ENCODE data around the gene CNTROB. TPM values are rescaled to one million over a fixed set of nuclear protein-coding genes. Genes with fewer than 3 reads are reported as not detected.

Gene CNTROB
- total RNA-seq, 4 donors from 2014 or later = 22.4 to 38.0 (median 28.0) TPM

DNA sequence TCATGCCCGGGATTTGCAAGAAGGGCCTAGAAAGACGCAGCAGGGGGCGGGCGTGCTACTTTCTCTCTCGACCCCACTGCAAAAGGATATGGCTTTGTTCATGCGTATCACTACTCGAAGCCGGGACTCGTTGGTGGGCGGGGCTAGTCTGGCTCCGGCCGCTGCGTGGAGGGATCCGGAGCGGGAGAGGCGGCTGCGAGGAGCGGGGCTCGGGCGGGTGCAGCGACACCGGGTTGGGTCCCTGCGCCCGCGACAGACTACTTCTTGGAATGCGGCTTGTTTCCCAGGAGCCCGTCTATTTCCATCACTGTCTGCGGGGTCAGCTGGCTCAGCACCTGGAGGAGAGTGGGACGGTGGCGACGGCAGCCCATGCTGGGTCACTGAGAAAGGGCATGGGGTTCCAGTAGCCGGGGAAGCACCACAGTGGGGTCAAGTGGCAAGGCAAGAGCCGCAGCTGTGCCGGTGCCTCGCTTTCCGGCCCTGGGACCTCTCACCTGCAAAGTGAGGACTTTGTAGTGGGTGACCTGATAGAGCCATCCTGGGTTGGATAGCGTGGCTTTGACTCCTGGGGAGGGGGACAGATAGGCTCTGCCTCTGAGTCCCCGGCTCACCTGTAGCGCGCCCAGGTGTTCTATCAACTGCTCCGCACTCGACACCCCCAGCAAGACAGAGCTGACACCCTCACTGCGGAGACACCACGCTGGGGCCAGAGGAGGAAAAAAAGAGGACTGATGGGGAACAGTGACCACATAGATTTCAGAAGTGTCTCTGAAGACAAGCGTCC, 9.0 kb upstream of the CNTROB start:
- peak; percentile 79 to 81 for DNase-seq (ENCODE audit: low spot score in 2 of 2)
- H3K9me3 ChIP-seq = no peaks in the 10 kb centered on the region
- H3K27ac ChIP-seq = peak overlapping the region; percentile 74 to 88 (median 78)
- peaks cover 0 to 13% (median 5%) of the 10 kb centered on the region in 4 donors for H3K4me1 ChIP-seq
- H3K27me3 ChIP-seq = no peaks in the 10 kb centered on the region
- TF ChIP-seq, protein P1, sequence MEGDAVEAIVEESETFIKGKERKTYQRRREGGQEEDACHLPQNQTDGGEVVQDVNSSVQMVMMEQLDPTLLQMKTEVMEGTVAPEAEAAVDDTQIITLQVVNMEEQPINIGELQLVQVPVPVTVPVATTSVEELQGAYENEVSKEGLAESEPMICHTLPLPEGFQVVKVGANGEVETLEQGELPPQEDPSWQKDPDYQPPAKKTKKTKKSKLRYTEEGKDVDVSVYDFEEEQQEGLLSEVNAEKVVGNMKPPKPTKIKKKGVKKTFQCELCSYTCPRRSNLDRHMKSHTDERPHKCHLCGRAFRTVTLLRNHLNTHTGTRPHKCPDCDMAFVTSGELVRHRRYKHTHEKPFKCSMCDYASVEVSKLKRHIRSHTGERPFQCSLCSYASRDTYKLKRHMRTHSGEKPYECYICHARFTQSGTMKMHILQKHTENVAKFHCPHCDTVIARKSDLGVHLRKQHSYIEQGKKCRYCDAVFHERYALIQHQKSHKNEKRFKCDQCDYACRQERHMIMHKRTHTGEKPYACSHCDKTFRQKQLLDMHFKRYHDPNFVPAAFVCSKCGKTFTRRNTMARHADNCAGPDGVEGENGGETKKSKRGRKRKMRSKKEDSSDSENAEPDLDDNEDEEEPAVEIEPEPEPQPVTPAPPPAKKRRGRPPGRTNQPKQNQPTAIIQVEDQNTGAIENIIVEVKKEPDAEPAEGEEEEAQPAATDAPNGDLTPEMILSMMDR (IDR thresholded peaks at IDR 0.05) = no peak
- TF ChIP-seq POLR2A (IDR thresholded peaks at IDR 0.05) = peak; percentile 29 to 74
- peak in 1 of 2 donors; percentile 82 for TF ChIP-seq EP300 (IDR thresholded peaks at IDR 0.05)
- 23 to 26% methylated on average over 33 of the region's 45 CpGs for WGBS, 2 donors
- H3K4me3 ChIP-seq = peak overlapping the region; percentile 34 to 60 (median 50)
- peaks cover 0 to 8% (median 0%) of the 10 kb centered on the region in 3 donors for H3K36me3 ChIP-seq

DNA sequence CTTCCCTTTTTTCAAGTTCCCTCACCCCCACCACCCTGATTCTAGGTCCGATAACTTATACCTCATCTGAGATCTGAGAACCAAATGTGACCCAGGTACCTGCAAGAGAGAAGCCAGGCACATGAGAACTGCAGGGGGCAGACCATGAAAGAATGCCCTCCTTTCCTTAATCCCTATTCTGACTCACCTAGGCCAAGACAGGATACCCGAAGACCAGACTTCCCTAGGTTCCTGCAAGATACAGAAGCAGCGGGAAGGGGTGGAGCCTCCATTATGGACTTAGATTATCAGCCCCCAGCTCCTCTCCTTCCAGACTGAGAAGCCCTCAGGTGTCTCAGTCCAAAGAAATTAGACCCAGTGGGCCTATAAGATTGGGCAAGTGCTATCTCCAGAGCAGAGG, 4.4 kb upstream of the CNTROB start:
- no peak for DNase-seq (ENCODE audit: low spot score in 2 of 2)
- Histone ChIP-seq H3K36me3 (peaks cover 0 to 21% (median 0%) of the 10 kb centered on the region in 3 donors), H3K4me1 (peaks cover 0 to 35% (median 11%) of the 10 kb centered on the region in 4 donors), H3K9me3 (no peaks in the 10 kb centered on the region), H3K4me3 (no peak overlapping the region), H3K27ac (no peak overlapping the region), H3K27me3 (no peaks in the 10 kb centered on the region)
- WGBS, 2 donors = 82 to 92% methylated on average over 3 of the region's 3 CpGs
- TF ChIP-seq POLR2A (IDR thresholded peaks at IDR 0.05) (no peak), EP300 (IDR thresholded peaks at IDR 0.05) (no peak)
- TF ChIP-seq, protein P1 (IDR thresholded peaks at IDR 0.05) = no peak

DNA sequence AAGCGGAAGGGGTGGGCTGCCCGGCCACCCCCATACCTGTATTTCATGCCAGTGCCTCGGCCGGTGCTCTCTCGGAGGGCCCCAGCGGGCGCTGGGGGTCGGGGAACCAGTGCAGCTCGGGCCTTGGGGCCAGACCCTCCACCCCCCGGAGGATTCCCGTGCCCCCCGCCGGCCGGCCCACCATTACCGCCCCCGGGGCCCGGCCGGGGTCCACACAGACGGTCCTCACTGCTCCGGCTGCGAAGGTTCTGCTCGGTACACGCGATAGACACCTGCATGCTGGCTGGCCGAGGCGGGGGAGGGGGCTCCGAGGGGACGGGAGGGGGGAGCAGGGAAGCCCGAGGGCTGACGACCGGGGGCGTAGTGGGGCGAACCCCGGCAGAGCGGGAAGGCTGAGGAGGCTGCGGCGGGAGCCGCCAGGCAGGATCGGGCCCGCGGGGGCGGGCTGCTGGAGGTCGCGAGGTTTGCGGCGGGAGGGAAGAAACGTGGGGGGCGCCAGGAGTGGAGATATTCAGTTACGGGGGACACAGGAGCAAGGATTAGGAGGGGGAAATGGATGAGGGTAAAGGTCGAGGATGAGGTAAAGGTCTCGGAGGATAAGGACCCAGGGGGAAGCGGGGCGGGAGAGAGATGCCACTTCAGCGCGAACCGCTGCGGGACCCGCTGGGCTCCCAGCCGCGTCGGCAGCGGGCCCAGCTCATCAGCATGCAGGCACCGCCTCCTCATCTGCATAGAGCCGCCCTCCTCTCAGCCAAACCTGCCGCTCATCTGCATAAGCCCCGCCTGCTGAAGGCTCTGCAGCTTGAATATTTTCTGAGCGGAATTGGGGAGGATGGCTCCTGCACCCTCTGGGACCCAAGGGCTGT, 2.6 kb upstream of the CNTROB start, which contains the start of gene KCNAB3:
TSS of gene KCNAB3 (minus strand) at position 699 of the 866 bp plus-strand sequence. CDS start at position 278, 421 bp downstream.
- Histone ChIP-seq H3K4me3 (peak within 1 kb of the TSS in 1 of 4 donors; percentile 18), H3K4me1 (peaks cover 0 to 44% (median 21%) of the 10 kb centered on the region in 4 donors), H3K27me3 (no peaks in the 10 kb centered on the region), H3K9me3 (no peaks in the 10 kb centered on the region), H3K27ac (peak within 1 kb of the TSS in 1 of 4 donors; percentile 8), H3K36me3 (peaks cover 0 to 27% (median 0%) of the 10 kb centered on the region in 3 donors)
- 14 to 32% methylated on average over 48 to 49 of the region's 67 CpGs for WGBS, 2 donors
- TF ChIP-seq POLR2A (IDR thresholded peaks at IDR 0.05) = no peak
- TF ChIP-seq EP300 (IDR thresholded peaks at IDR 0.05) = no peak
- TF ChIP-seq, protein P1 (IDR thresholded peaks at IDR 0.05) = no peak
- no peak for DNase-seq (ENCODE audit: low spot score in 2 of 2)

DNA sequence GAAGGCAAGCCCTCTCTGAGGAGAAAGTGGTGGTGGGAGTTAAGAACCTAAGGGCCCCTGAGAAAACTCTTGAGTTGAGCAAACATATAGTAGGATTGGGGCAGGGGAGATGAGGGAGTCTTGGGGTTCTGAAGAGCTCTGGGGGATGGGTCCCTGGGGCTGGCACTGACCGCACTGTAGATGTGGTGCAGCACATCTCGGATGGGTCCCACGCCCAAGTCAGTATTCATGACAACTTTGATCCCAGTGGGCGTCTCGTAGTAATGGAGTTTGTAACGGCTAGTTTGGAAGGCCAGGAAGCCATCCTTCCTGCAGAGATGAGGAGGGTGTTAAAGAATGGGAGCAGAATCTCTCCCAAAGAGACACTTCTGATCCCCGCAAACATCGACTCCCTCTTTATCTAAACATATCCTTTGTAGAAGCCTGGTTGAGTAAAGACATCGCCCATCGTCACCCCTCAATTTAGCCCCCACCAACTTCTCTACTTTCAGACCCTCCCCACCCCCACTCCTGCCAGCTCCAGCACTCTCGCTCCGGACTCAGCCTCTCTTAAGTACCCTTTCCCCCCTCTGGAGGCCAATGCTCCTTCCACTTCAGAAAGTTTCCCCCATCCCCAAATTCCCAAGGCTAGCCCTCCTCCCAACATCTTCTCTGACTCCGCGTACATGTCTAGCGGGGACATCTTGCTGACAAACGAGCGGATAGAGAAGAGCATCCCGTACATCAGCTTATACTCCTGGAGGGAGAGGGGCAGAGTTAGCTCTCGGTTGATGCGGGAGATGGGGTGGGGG, 970 bp upstream of the CNTROB start:
- peaks cover 0 to 43% (median 0%) of the 10 kb centered on the region in 3 donors for H3K36me3 ChIP-seq
- H3K4me1 ChIP-seq = peaks cover 0 to 52% (median 21%) of the 10 kb centered on the region in 4 donors
- 37 to 40% methylated on average over 20 of the region's 20 CpGs for WGBS, 2 donors
- peak overlapping the region; percentile 79 to 97 (median 85) for H3K4me3 ChIP-seq
- H3K27ac ChIP-seq = peak overlapping the region; percentile 53 to 94 (median 78)
- H3K9me3 ChIP-seq = no peaks in the 10 kb centered on the region
- DNase-seq (ENCODE audit: low spot score in 2 of 2) = no peak
- TF ChIP-seq POLR2A (IDR thresholded peaks at IDR 0.05) (no peak), EP300 (IDR thresholded peaks at IDR 0.05) (no peak)
- TF ChIP-seq, protein P1 (IDR thresholded peaks at IDR 0.05) = no peak
- H3K27me3 ChIP-seq = no peaks in the 10 kb centered on the region
